Stimulated activated CD8-positive, alpha-beta memory T cell treated with anti-CD3 and anti-CD28 coated beads, Interleukin-7, amount 100 ng/mL, for 1 hour (primary cell): ENCODE measurements around the gene CELA2B.
"Not testable (repeated sequence)": the region's sequence is repeated elsewhere in the genome, so short reads cannot be mapped to it uniquely, and the experiment has no call there.

Experiments
- DNase-seq, 2 donors: peaks; one replicate each; pipeline ENCODE4 v3.0.0-alpha.2; 2020; ENCODE audit warnings: low read depth in 2 of 2

CELA2B gene

GRCh38 chr1:15445390-15446122, 30.3 kb upstream of the CELA2B start:
- no peak for DNase-seq

GRCh38 chr1:15446212-15446611, 29.7 kb upstream of the CELA2B start:
- DNase-seq, result no peak

GRCh38 chr1:15448877-15449462, 26.9 kb upstream of the CELA2B start:
- DNase-seq, result no peak

- DNase-seq, result no peak
Measured at GRCh38 chr1:15449567-15449966, 26.3 kb upstream of the CELA2B start.

- DNase-seq, result no peak
Measured at GRCh38 chr1:15451014-15451722, 24.7 kb upstream of the CELA2B start.

- DNase-seq, result no peak
Measured at GRCh38 chr1:15452216-15452615, 23.7 kb upstream of the CELA2B start.

- DNase-seq, result no peak
Measured at GRCh38 chr1:15452866-15453571, 22.9 kb upstream of the CELA2B start.

GRCh38 chr1:15453734-15454133, 22.2 kb upstream of the CELA2B start:
- DNase-seq, result no peak

- no peak for DNase-seq
Measured at GRCh38 chr1:15454256-15454655, 21.6 kb upstream of the CELA2B start.

- DNase-seq, result no peak
Measured at GRCh38 chr1:15455522-15455921, 20.4 kb upstream of the CELA2B start.

- no peak for DNase-seq
Measured at GRCh38 chr1:15456313-15456954, 19.5 kb upstream of the CELA2B start, which contains the start of gene CELA2A. CELA2A (plus strand) TSS chr1:15456732; CDS start chr1:15456754, 22 bp downstream.

GRCh38 chr1:15457585-15457984, 18.3 kb upstream of the CELA2B start:
- DNase-seq, result no peak

- not testable (repeated sequence) for DNase-seq
Measured at GRCh38 chr1:15458388-15458787, 17.5 kb upstream of the CELA2B start.

- DNase-seq, result no peak
Measured at GRCh38 chr1:15459771-15460707, 15.9 kb upstream of the CELA2B start.

- no peak for DNase-seq
Measured at GRCh38 chr1:15460708-15461095, 15.2 kb upstream of the CELA2B start.

GRCh38 chr1:15463064-15463800, 12.7 kb upstream of the CELA2B start:
- not testable (repeated sequence) for DNase-seq

- DNase-seq, result not testable (repeated sequence)
Measured at GRCh38 chr1:15463926-15464322, 12.0 kb upstream of the CELA2B start.

GRCh38 chr1:15465674-15466073, 10.2 kb upstream of the CELA2B start:
- DNase-seq, result no peak

- not testable (repeated sequence) for DNase-seq
Measured at GRCh38 chr1:15466955-15467625, 8.8 kb upstream of the CELA2B start.
